GM20431 (cell line): ENCODE results near the gene PHF19.

Source experiments
- in situ Hi-C: fragments of 300-500 bp; cut with MseI, MboI; formaldehyde crosslinking; loops from one replicate; pipeline ENCODE4 v1.15.0; 2020; ENCODE audit warnings: low sequenced_read_pairs; ENCODE audit not compliant: unreplicated experiment

The PHF19 gene

GRCh38 chr9:120914396-120914795, 37.4 kb upstream of the PHF19 start:
- in situ Hi-C loops: no loop called here

GRCh38 chr9:120913647-120914264, 36.8 kb upstream of the PHF19 start:
- in situ Hi-C loops: no loop called here

GRCh38 chr9:120912958-120913646, 36.1 kb upstream of the PHF19 start:
- in situ Hi-C loops: no loop called here

GRCh38 chr9:120911295-120911837, 34.4 kb upstream of the PHF19 start:
- in situ Hi-C loops: no loop called here

DNA sequence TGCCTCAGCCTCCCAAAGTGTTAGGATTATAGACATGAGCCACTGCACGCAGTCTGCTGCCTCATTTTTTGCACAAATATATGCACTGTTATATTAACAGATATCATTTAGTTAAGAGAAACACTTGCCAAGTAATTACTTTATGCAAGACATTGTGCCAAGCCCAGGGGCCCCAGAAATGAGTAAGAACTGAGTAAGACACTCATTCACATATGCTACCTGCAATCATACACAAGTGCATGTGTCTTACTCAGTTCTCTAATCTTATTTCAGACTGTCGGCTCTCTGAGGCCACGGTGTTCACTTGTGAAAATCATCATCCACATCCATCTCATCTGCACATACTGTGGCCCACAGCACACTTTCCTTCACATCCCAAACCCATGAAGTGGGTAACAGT, 33.7 kb upstream of the PHF19 start:
- in situ Hi-C loops: no loop called here

GRCh38 chr9:120909904-120910303, 32.9 kb upstream of the PHF19 start:
- in situ Hi-C loops: no loop called here

- in situ Hi-C loops: no loop called here
Observed at GRCh38 chr9:120905315-120906164, 28.6 kb upstream of the PHF19 start.

DNA sequence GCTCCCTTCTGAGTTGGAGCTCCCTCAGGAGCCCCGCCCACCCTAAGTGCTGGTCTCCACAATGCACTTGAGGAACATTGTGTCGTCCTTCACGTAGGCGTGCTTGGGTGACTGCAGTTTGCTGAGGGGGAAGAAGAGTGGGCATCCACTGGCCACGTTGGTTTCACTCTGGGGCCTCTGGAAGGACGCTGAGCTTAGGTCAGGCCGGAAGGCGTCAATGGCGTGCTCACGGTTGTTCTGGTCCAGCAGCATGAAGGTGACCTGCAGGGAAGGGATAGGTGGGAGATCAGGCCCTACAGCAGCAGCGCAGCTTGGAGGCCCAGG, 28.0 kb upstream of the PHF19 start:
- in situ Hi-C loops: no loop called here

GRCh38 chr9:120904061-120904977, 27.3 kb upstream of the PHF19 start:
- in situ Hi-C loops: no loop called here

GRCh38 chr9:120902569-120903535, 25.9 kb upstream of the PHF19 start:
- in situ Hi-C loops: no loop called here

- in situ Hi-C loops: no loop called here
Observed at GRCh38 chr9:120901755-120902568, 25.0 kb upstream of the PHF19 start.

DNA sequence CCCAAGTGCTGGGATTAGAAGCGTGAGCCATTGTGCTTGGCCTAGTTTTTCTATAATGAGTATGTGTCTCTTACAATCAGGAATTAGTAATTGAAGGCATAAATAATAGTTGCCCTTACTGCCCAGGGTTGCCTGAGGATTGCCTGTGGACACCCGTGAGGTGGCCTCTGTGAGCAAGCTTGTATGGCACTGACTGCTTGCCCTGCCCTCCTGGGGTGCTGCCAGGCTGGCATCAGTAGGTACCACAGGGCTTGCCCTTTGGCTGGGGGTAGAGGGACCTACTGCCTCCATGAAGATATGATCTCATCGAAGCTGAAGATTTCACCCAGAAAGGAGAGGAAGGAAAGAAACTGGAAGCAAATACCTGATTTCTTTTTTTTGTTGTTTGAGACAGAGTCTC, 23.8 kb upstream of the PHF19 start:
- in situ Hi-C loops: no loop called here

DNA sequence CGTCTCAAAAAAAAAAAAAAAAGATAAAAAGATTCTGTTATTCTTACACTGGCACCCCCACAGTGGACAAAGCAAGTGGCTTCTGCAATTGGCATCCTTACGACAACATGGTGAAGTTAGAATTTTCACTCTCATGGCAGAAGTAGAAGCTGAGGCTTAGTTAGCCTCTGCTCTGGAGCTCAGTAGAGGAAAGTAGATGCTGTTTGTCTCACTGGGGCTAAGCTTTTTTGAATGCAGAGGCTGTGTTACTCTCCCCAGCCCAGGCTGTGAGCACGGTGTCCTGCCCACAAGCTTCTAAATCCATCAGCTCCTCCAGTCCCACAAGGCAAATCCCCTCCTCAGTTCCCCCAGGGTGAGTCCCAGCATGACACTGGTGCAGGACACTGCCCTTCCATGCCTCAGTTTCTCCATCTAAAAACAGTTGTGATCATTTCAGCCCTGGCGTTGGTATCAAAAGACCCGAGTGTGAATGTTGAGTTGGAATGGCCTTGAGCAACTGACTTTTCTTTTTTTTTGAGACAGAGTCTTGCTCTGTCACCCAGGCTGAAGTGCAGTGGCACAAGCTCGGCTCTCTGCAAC, 22.6 kb upstream of the PHF19 start:
- in situ Hi-C loops: no loop called here

DNA sequence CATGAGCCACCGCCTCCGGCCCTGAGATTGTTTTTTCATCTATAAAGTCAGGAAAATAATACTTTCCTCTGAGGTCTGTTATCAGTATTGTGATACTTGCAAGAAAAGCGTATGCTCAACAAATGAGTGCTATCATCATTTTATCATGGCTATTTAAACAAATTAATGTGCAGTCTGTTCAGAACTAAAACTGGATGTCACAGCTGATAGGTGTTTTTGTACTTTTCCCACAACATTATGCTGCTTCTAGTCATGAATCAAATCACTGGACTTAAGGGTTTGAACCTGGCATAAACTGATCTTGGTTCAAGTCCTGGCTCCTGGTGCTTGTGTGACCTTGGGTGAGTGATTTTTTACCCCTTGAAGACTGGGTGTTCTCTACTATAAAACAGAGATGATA, 21.4 kb upstream of the PHF19 start:
- in situ Hi-C loops: no loop called here

- in situ Hi-C loops: no loop called here
Observed at GRCh38 chr9:120895951-120896350, 19.0 kb upstream of the PHF19 start.

GRCh38 chr9:120894321-120895148, 17.5 kb upstream of the PHF19 start:
- in situ Hi-C loops: no loop called here
